ENCODE results near the gene CD82.
"Not testable (repeated sequence)": the region's sequence is repeated elsewhere in the genome, so short reads cannot be mapped to it uniquely, and the experiment has no call there.

The CD82 gene

DNA sequence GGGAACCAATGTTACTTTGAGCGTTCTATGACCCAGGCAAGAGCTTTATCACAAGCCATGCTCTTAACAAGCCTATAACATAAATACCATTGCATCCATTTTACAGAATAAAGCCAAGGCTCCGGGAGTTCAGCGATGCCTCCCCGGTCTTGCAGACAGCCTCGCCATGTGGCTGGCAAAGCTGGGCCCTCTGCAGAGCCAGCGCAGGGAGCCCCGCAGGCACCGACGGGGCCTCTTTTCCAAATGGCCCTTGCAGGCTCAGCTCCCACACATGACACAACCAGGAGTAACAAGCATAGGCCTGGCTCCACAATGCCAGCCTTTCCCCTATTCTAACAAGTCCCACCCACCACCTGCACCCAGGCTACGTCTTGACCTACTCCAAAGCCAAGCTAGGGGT, 89.1 kb downstream of the CD82 start:
- no peak for DNase-seq (ENCODE audit: low read depth)
- TF ChIP-seq, protein P1, sequence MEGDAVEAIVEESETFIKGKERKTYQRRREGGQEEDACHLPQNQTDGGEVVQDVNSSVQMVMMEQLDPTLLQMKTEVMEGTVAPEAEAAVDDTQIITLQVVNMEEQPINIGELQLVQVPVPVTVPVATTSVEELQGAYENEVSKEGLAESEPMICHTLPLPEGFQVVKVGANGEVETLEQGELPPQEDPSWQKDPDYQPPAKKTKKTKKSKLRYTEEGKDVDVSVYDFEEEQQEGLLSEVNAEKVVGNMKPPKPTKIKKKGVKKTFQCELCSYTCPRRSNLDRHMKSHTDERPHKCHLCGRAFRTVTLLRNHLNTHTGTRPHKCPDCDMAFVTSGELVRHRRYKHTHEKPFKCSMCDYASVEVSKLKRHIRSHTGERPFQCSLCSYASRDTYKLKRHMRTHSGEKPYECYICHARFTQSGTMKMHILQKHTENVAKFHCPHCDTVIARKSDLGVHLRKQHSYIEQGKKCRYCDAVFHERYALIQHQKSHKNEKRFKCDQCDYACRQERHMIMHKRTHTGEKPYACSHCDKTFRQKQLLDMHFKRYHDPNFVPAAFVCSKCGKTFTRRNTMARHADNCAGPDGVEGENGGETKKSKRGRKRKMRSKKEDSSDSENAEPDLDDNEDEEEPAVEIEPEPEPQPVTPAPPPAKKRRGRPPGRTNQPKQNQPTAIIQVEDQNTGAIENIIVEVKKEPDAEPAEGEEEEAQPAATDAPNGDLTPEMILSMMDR (IDR thresholded peaks at IDR 0.05; ENCODE audit: control insufficient read depth, insufficient read depth, low read depth, low read length, missing control alignments): no peak
- H3K4me3 ChIP-seq (ENCODE audit: control insufficient read depth, low read depth, low read length): no peak overlapping the region

DNA sequence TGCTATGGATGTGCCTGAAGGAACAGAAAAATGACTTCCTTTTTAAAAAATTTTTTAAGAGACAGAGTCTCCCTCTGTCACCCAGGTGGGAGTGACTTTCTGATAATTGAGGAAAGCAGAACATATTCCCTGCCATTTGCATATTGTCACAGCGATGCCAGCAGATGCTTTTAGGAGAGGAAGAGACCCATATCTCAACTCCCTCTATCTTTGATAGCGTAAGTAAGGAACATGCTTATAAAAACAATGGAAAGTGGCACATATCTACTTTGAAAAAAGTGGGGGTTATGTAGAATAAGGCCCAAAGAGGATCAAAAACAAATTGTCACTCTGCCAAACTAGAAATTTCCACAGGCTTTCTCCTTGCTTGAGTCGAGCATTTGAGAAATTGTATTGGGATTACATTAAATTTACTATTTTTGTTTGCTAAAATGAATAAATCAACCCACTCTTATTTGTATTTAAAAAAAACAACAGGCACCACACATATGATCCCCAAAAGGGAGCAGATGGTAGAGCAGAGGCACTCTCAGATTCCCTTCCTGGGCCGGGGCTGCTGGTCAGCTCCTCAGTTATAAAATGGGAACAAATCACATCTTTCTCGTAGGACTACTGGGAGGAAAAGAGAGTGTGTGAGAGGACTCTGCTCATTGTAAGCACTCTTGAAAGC, 92.5 kb downstream of the CD82 start:
- H3K4me3 ChIP-seq (ENCODE audit: control insufficient read depth, low read depth, low read length): no peak overlapping the region
- TF ChIP-seq, protein P1 (IDR thresholded peaks at IDR 0.05; ENCODE audit: control insufficient read depth, insufficient read depth, low read depth, low read length, missing control alignments): no peak
- no peak for DNase-seq (ENCODE audit: low read depth)

DNA sequence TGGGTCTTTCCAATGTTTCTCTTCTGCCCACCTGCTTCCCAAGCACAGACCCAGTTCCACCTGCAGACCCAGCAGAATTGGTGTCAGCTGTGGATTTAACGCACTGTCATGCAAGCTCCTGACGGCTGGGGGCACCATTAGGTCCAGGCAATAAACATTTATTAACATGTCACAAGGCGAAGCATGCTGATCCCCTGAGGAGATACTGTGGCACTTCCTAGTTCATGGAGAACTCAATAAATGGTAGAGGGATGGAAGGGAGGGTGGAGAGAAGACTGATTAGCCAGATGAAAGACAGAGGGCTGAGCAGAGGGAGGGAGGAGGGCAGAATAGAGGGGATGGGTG, 93.0 kb downstream of the CD82 start:
- DNase-seq (ENCODE audit: low read depth): no peak
- TF ChIP-seq, protein P1 (IDR thresholded peaks at IDR 0.05; ENCODE audit: control insufficient read depth, insufficient read depth, low read depth, low read length, missing control alignments): no peak
- no peak overlapping the region for H3K4me3 ChIP-seq (ENCODE audit: control insufficient read depth, low read depth, low read length)

DNA sequence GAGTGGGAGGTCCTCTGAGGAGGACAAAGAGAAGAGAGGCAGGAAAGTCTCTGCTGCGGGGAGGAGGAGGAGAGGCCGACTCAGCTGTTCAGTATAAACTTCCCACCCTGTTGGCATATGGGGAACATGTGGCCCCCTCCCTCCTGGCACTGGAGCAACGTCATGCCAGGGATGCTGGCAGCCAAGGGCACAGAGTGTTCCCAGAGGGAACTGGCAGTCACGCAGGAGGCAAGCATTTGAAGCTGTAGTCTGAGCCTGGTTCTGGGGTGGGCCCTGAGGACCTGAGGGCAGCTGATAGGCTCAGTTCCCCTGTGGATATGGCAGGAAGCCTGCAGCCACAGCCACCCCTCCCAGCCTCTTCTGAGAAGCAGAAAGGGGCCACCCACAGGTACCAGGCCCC, 94.2 kb downstream of the CD82 start:
- H3K4me3 ChIP-seq (ENCODE audit: control insufficient read depth, low read depth, low read length): no peak overlapping the region
- TF ChIP-seq, protein P1 (IDR thresholded peaks at IDR 0.05; ENCODE audit: control insufficient read depth, insufficient read depth, low read depth, low read length, missing control alignments): no peak
- no peak for DNase-seq (ENCODE audit: low read depth)

DNA sequence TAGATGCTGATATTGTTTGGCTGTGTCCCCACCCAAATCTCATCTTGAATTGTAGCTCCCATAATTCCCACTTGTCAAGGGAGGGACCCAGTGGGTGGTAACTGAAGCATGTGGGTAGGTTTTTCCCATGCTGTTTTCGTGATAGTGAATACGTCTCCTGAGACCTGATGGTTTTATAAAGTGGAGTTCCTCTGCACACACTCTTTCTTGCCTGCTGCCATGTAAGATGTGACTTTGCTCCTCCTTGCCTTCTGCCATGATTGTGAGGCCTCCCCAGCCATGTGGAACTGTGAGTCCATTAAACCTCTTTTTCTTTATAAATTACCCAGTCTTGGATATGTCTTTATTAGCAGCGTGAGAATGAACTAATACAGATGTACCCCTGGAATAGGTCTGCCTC, 95.1 kb downstream of the CD82 start:
- H3K4me3 ChIP-seq (ENCODE audit: control insufficient read depth, low read depth, low read length); DNase-seq (ENCODE audit: low read depth): not testable (repeated sequence)

DNA sequence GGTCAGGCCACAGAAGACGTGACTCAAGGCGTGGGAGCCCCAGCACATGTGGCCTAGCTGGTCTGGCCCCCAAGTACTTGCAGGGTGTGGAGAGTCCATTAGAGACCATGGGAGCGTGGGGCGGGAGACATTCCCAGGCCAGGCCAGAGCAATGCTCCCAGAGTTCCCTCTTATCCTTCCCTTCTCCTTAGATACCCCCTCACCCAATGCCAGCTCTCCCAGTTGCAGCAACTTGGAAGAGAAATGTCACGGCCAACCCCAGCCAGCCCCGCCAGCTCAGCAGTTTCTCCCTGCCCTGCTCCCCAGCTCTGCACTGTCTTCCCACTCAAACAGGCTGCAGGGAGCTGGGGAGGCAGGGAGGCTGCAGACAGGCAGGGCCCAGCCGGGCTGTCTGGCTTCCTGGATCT, 95.9 kb downstream of the CD82 start:
- no peak overlapping the region for H3K4me3 ChIP-seq (ENCODE audit: control insufficient read depth, low read depth, low read length)
- DNase-seq (ENCODE audit: low read depth): no peak
- TF ChIP-seq, protein P1 (IDR thresholded peaks at IDR 0.05; ENCODE audit: control insufficient read depth, insufficient read depth, low read depth, low read length, missing control alignments): no peak
